ENCODE measurements around the gene SLC35B1.

DNA sequence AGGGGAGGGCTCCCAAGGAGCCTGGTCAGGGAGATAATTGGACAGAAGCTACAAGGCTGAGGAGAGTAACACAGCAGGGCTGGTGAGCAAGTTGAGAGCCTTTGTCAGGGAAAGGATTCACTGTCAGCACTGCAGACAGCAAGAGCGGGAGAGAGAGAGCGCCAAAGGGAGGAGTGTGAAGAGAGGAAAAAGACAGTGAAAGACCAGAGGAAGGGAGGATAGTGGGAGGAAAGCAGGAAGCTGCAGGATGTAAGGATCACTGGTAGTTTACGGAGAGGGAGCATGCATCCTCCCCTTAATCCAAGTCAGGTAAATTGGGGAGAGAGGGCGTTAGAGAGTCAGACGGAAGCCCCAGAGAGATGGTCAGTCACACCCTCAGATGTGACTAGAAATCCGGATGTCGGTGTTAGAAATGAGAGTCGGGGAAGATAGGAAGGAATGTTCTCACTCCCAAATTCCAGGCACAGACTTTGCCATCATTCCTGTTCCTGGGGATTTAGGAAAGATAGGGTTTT, 16.0 kb downstream of the SLC35B1 start:
- TF ChIP-seq CTCF (IDR thresholded peaks at IDR 0.05) (no peak), POLR2A (IDR thresholded peaks at IDR 0.05) (no peak)

All from right lobe of liver (tissue), 4 donors.